Measurements from ENCODE around the gene PBX3. TPM values are rescaled to one million over a fixed set of nuclear protein-coding genes. Genes with fewer than 3 reads are reported as not detected.

Gene PBX3
- total and polyA plus RNA-seq, 9 of the 15 experiments (the other 6 are each of a cell fraction or from before 2014, with no cell fraction given): 0.14 to 5.8 (median 0.92) TPM

DNA sequence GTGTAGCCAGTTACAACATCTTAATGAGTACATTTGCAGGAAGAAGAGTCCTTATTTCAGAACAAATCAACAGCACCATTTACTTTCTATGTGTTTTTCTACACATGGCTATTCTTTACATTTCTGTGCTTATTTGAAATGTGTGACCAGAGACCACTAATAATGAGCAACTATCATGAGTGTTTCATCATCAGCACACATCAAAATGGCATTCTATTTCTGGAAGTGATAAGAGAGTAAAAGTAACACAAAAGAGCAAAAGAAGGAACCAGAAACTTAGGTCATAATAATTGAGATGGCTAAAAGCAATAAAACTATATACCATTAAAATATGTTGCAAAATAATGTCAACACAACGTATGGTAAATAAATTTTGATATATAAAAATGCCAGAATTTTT, 159.7 kb downstream of the PBX3 start:
- no peak overlapping the region for H3K4me2 ChIP-seq (ENCODE audit: insufficient read depth, low read length)
- no peaks in the 10 kb centered on the region for H3K9me3 ChIP-seq (replicated peaks; ENCODE audit: control insufficient read depth, insufficient read depth, low read depth, low read length)
- no peaks in the 10 kb centered on the region for H3K9me1 ChIP-seq (ENCODE audit: control insufficient read depth, insufficient read depth, low read length)
- no peaks in the 10 kb centered on the region for H4K20me1 ChIP-seq (replicated peaks; ENCODE audit: control insufficient read depth, insufficient read depth, low read length)
- BruUV-seq (replicated peaks): no TSS peak
- no peak overlapping the region for H3K27ac ChIP-seq (ENCODE audit: extremely low read depth, low read depth, low read length)
- peaks cover 0 to 6% of the 10 kb centered on the region in 2 experiments; a peak in 2 of 5 replicates for H3K27me3 ChIP-seq (ENCODE audit: control insufficient read depth in 2 of 2, insufficient read depth in 2 of 2, low read length in 2 of 2)
- intact Hi-C loops (cut with micrococcal nuclease): no loop called here
- ChIA-PET POLR2A (no interaction called here), CTCF (ENCODE audit: low intra/inter-chr PET ratio) (no interaction called here)
- no peak for FAIRE-seq
- no peak for TF ChIP-seq SRSF3 (IDR thresholded peaks at IDR 0.05; ENCODE audit: insufficient read depth, low read length)
- TF ChIP-seq ZNF785 (CRISPR knock-in tag; IDR thresholded peaks at IDR 0.05): no peak
- TF ChIP-seq ZNF561 (CRISPR knock-in tag; conservative IDR thresholded peaks at IDR 0.05): no peak
- no peak for TF ChIP-seq MYNN (IDR thresholded peaks at IDR 0.05)
- no peak for TF ChIP-seq MYNN (CRISPR knock-in tag; IDR thresholded peaks at IDR 0.05)
- no peak for TF ChIP-seq MCM5 (IDR thresholded peaks at IDR 0.05; ENCODE audit: low read depth)
- no peak for TF ChIP-seq EP400 (IDR thresholded peaks at IDR 0.05)
- no peak for TF ChIP-seq NONO (IDR thresholded peaks at IDR 0.05; ENCODE audit: low read depth in 2 of 2, low read length in 1 of 2)
- 0% methylated on average over 1 of the region's 1 CpG for WGBS (ENCODE audit: insufficient coverage, low coverage, missing lambda C conversion rate)
- H3K4me3 ChIP-seq: no peak overlapping the region
- no peak for ATAC-seq
- in situ Hi-C loops (cut with MboI): loop anchor here (10.0 kb wide), 1 partner anchor 1022 kb away; no protein-coding TSS in a partner anchor
- H3K9ac ChIP-seq (ENCODE audit: insufficient read depth in 1 of 2, low read depth in 2 of 2, low read length in 2 of 2): no peak overlapping the region
- H3K79me2 ChIP-seq (ENCODE audit: control insufficient read depth, insufficient read depth, low read length): no peaks in the 10 kb centered on the region
- H3K4me1 ChIP-seq (replicated peaks in 1 of 2; ENCODE audit: control insufficient read depth in 2 of 2, insufficient read depth in 2 of 2, low read length in 2 of 2): no peaks in the 10 kb centered on the region
- DNase-seq (ENCODE audit: extremely low read depth in 1 of 4, low spot score in 3 of 4): no peak
- no peaks in the 10 kb centered on the region for H3K36me3 ChIP-seq (ENCODE audit: control insufficient read depth, insufficient read depth, low read length)
- no peak overlapping the region for H2AFZ ChIP-seq (ENCODE audit: low read depth, low read length)
